Stimulated activated CD4-positive, alpha-beta T cell treated with anti-CD3 and anti-CD28 coated beads, TNF-alpha, amount 100 ng/mL, for 24 hours (primary cell): Measurements from ENCODE around the gene NME7.
"Not testable (repeated sequence)": the region's sequence is repeated elsewhere in the genome, so short reads cannot be mapped to it uniquely, and the experiment has no call there.

Experiments used
- DNase-seq, 3 experiments: peaks; one replicate each; pipeline ENCODE4 v3.0.0-alpha.2; 2020; ENCODE audit warnings: low read depth in 3 of 3

Gene NME7

GRCh38 chr1:169127305-169127704 is 240.3 kb downstream of the NME7 start:
- DNase-seq, result no peak

GRCh38 chr1:169126335-169126734 is 241.3 kb downstream of the NME7 start:
- no peak for DNase-seq

GRCh38 chr1:169125597-169125996 is 242.0 kb downstream of the NME7 start:
- DNase-seq, result not testable (repeated sequence)

GRCh38 chr1:169124459-169124858 is 243.1 kb downstream of the NME7 start:
- DNase-seq, result no peak

GRCh38 chr1:169122976-169123375 is 244.6 kb downstream of the NME7 start:
- no peak for DNase-seq

- DNase-seq, result no peak
These were observed 246.3 kb downstream of the NME7 start for GRCh38 chr1:169121146-169121923.

GRCh38 chr1:169120066-169120465 is 247.5 kb downstream of the NME7 start:
- DNase-seq, result no peak

GRCh38 chr1:169119405-169119804 is 248.2 kb downstream of the NME7 start:
- no peak for DNase-seq

- DNase-seq, result no peak
These were observed 249.4 kb downstream of the NME7 start for GRCh38 chr1:169118227-169118626.

GRCh38 chr1:169117599-169117998 is 250.0 kb downstream of the NME7 start:
- DNase-seq, result no peak

GRCh38 chr1:169117014-169117413 is 250.6 kb downstream of the NME7 start:
- no peak for DNase-seq

GRCh38 chr1:169115891-169116585 is 251.6 kb downstream of the NME7 start:
- peak in 1 of 3 experiments; percentile 25 for DNase-seq

- no peak for DNase-seq
These were observed 253.9 kb downstream of the NME7 start for GRCh38 chr1:169113613-169114119.

GRCh38 chr1:169112241-169112640 is 255.4 kb downstream of the NME7 start:
- DNase-seq, result no peak

- DNase-seq, result no peak
These were observed 256.1 kb downstream of the NME7 start for GRCh38 chr1:169111472-169111871.

- DNase-seq, result no peak
These were observed 256.7 kb downstream of the NME7 start for GRCh38 chr1:169110689-169111447.

GRCh38 chr1:169110236-169110635 is 257.4 kb downstream of the NME7 start:
- DNase-seq, result no peak

- no peak for DNase-seq
These were observed 257.9 kb downstream of the NME7 start for GRCh38 chr1:169109561-169110134.

GRCh38 chr1:169108863-169109560 is 258.6 kb downstream of the NME7 start:
- DNase-seq, result no peak

- DNase-seq, result no peak
These were observed 259.4 kb downstream of the NME7 start for GRCh38 chr1:169108223-169108622.

- DNase-seq, result peak in 1 of 3 experiments; percentile 30
These were observed 259.9 kb downstream of the NME7 start for GRCh38 chr1:169107603-169108208.
